Measurements from ENCODE around the gene PIN1. TPM values are rescaled to one million over a fixed set of nuclear protein-coding genes. Genes with fewer than 3 reads are reported as not detected.

The PIN1 gene
- total RNA-seq, 1 donor from 2014 or later: 109 TPM

GRCh38 chr19:9791552-9792205 is 43.4 kb upstream of the PIN1 start:
- Histone ChIP-seq H3K27ac (ENCODE audit: low read depth, low read length) (peak overlapping the region; percentile 70), H3K9ac (ENCODE audit: low read length) (peak overlapping the region; percentile 83)
- no peaks in the 10 kb centered on the region for H3K27me3 Mint-ChIP-seq (ENCODE audit: low read depth, unreplicated experiment)

GRCh38 chr19:9792206-9793070 is 42.7 kb upstream of the PIN1 start:
- Histone ChIP-seq H3K79me2 (ENCODE audit: insufficient read depth, low read length) (no peaks in the 10 kb centered on the region), H3K27me3 (ENCODE audit: insufficient read depth, low read length) (no peaks in the 10 kb centered on the region), H4K20me1 (ENCODE audit: insufficient read depth, low read length) (no peaks in the 10 kb centered on the region), H3K4me3 (ENCODE audit: insufficient read depth, low read depth, low read length) (peak overlapping the region; percentile 74), H3K36me3 (ENCODE audit: insufficient read depth, low read length) (no peaks in the 10 kb centered on the region), H3K9ac (ENCODE audit: low read length) (peak overlapping the region; percentile 84), H2AFZ (ENCODE audit: low read depth, low read length) (peak overlapping the region; percentile 100), H3K4me2 (ENCODE audit: low read length) (peak overlapping the region; percentile 97), H3K4me1 (ENCODE audit: insufficient read depth, low read length) (no peaks in the 10 kb centered on the region), H3K9me3 (ENCODE audit: insufficient read depth, low read depth, low read length) (no peaks in the 10 kb centered on the region), H3K27ac (ENCODE audit: low read depth, low read length) (peak overlapping the region; percentile 70)
- Mint-ChIP-seq H3K4me3 (ENCODE audit: unreplicated experiment) (peak overlapping the region; percentile 83), H3K4me1 (ENCODE audit: low read depth, unreplicated experiment) (peaks cover 14% of the 10 kb centered on the region), H3K36me3 (ENCODE audit: low read depth, unreplicated experiment) (peaks cover 7% of the 10 kb centered on the region), H3K27ac (ENCODE audit: unreplicated experiment) (peak overlapping the region; percentile 66), H3K9me3 (ENCODE audit: unreplicated experiment) (peaks cover 3% of the 10 kb centered on the region), H3K27me3 (ENCODE audit: low read depth, unreplicated experiment) (no peaks in the 10 kb centered on the region)
- TF ChIP-seq EZH2 (IDR thresholded peaks at IDR 0.05; ENCODE audit: insufficient read depth, low read length) (no peak), CTCF (IDR thresholded peaks at IDR 0.05; ENCODE audit: insufficient read depth, low read depth, low read length) (no peak)
- peak; percentile 82 for DNase-seq (ENCODE audit: low read depth)
- no peak for FAIRE-seq

More at GRCh38 chr19:9791552-9792205, 43.4 kb upstream of the PIN1 start:
- Histone ChIP-seq H3K79me2 (ENCODE audit: insufficient read depth, low read length) (no peaks in the 10 kb centered on the region), H3K4me2 (ENCODE audit: low read length) (peak overlapping the region; percentile 97), H3K36me3 (ENCODE audit: insufficient read depth, low read length) (no peaks in the 10 kb centered on the region), H3K4me3 (ENCODE audit: insufficient read depth, low read depth, low read length) (peak overlapping the region; percentile 64), H2AFZ (ENCODE audit: low read depth, low read length) (peak overlapping the region; percentile 77), H3K27me3 (ENCODE audit: insufficient read depth, low read length) (no peaks in the 10 kb centered on the region), H3K4me1 (ENCODE audit: insufficient read depth, low read length) (no peaks in the 10 kb centered on the region), H3K9me3 (ENCODE audit: insufficient read depth, low read depth, low read length) (peaks cover 3% of the 10 kb centered on the region), H4K20me1 (ENCODE audit: insufficient read depth, low read length) (no peaks in the 10 kb centered on the region)
- no peak for TF ChIP-seq CTCF (IDR thresholded peaks at IDR 0.05; ENCODE audit: insufficient read depth, low read depth, low read length)
- TF ChIP-seq EZH2 (IDR thresholded peaks at IDR 0.05; ENCODE audit: insufficient read depth, low read length): no peak
- peak overlapping the region; percentile 83 for H3K4me3 Mint-ChIP-seq (ENCODE audit: unreplicated experiment)
- H3K36me3 Mint-ChIP-seq (ENCODE audit: low read depth, unreplicated experiment): peaks cover 7% of the 10 kb centered on the region
- no peak for FAIRE-seq
- peaks cover 14% of the 10 kb centered on the region for H3K4me1 Mint-ChIP-seq (ENCODE audit: low read depth, unreplicated experiment)
- H3K9me3 Mint-ChIP-seq (ENCODE audit: unreplicated experiment): peaks cover 3% of the 10 kb centered on the region
- H3K27ac Mint-ChIP-seq (ENCODE audit: unreplicated experiment): peak overlapping the region; percentile 81
- DNase-seq (ENCODE audit: low read depth): peak; percentile 86
